Activated CD8-positive, alpha-beta memory T cell treated with anti-CD3 and anti-CD28 coated beads for 48 hours (primary cell): ENCODE data around the gene SLC35E1.

ENCODE experiments used
- DNase-seq, 3 experiments: peaks; one replicate each; pipeline ENCODE4 v3.0.0-alpha.2; 2020; ENCODE audit warnings: low read depth in 2 of 3, low spot score in 2 of 3

The SLC35E1 gene

GRCh38 chr19:16572332-16573211 lies at the start of gene SLC35E1:
SLC35E1 (minus strand) TSS chr19:16572415; CDS start chr19:16572364, 51 bp downstream.
- DNase-seq: peak; percentile 78 to 86 (median 80)

GRCh38 chr19:16621165-16621800 lies 49.1 kb upstream of the SLC35E1 start:
- DNase-seq: no peak

- no peak for DNase-seq
Observed at GRCh38 chr19:16620584-16620983, 48.4 kb upstream of the SLC35E1 start.

GRCh38 chr19:16620018-16620417 lies 47.8 kb upstream of the SLC35E1 start:
- no peak for DNase-seq

- DNase-seq: no peak
Observed at GRCh38 chr19:16619457-16619856, 47.2 kb upstream of the SLC35E1 start.

- DNase-seq: no peak
Observed at GRCh38 chr19:16618248-16618647, 46.0 kb upstream of the SLC35E1 start.

DNA sequence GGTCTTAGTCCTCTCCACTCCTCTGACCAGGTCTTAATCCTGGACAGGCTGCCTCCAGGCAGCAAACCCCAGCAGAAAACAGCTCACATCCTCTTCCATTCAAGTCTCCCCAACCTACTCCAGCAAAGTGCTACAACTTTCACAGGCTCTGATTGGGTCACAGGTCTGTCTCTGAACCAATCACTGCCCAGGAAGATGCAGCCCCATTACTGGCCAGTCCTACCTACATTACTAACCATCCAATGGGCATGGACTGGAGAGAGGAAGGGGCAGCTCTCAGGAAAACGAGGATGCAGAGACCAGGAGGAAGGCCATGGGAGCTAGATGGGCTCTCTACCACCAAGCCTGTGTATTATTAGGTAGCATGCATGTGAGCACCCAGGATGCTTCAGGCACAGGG lies 43.6 kb upstream of the SLC35E1 start:
- DNase-seq: no peak

GRCh38 chr19:16614941-16615340 lies 42.7 kb upstream of the SLC35E1 start:
- DNase-seq: no peak

GRCh38 chr19:16613841-16614240 lies 41.6 kb upstream of the SLC35E1 start:
- no peak for DNase-seq

- no peak for DNase-seq
Observed at GRCh38 chr19:16612636-16613035, 40.4 kb upstream of the SLC35E1 start.

DNA sequence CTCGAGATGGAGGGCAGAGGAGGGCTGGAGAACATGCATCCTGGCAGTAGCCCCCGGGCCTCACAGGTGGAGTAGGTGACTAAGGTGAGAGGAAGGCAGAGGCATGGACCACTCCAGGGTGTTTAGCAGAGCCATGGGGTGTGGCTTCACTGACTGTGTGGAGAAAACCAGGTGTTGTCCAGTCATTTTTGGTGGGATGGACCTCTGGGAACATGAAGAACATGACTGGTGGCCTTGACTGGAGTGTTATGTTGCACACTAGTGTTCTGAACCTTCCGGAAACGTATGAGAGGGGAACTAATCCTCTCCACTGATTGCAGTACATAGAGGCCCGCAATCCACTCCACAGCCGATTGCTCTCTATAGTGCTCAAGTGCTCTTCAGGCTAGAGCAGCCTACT lies 38.9 kb upstream of the SLC35E1 start:
- no peak for DNase-seq

GRCh38 chr19:16609511-16610200 lies 37.4 kb upstream of the SLC35E1 start:
- no peak for DNase-seq

- DNase-seq: no peak
Observed at GRCh38 chr19:16608290-16608739, 36.1 kb upstream of the SLC35E1 start.

- no peak for DNase-seq
Observed at GRCh38 chr19:16607819-16608218, 35.6 kb upstream of the SLC35E1 start.

- no peak for DNase-seq
Observed at GRCh38 chr19:16605553-16605994, 33.4 kb upstream of the SLC35E1 start.

- no peak for DNase-seq
Observed at GRCh38 chr19:16605115-16605514, 32.9 kb upstream of the SLC35E1 start.

DNA sequence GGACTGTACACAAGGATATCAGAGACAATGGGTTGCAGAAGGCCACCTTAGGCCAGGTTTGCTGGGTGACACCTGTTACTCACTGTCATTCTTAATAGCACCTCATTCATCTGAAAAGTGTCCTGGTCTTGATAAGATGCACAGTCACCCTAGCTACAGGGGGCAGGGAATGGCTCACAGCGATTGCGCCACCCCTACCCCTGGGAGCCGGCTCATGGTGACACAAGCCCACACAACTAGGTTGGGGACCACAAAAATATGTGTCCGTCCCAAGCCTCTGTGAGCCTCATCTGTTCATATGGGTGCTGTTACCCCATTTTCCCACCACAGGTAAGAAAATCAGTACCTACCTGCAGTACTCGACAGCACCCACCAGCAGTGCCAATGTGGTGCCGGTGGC lies 32.4 kb upstream of the SLC35E1 start:
- DNase-seq: no peak

GRCh38 chr19:16603090-16603489 lies 30.9 kb upstream of the SLC35E1 start:
- DNase-seq: no peak

DNA sequence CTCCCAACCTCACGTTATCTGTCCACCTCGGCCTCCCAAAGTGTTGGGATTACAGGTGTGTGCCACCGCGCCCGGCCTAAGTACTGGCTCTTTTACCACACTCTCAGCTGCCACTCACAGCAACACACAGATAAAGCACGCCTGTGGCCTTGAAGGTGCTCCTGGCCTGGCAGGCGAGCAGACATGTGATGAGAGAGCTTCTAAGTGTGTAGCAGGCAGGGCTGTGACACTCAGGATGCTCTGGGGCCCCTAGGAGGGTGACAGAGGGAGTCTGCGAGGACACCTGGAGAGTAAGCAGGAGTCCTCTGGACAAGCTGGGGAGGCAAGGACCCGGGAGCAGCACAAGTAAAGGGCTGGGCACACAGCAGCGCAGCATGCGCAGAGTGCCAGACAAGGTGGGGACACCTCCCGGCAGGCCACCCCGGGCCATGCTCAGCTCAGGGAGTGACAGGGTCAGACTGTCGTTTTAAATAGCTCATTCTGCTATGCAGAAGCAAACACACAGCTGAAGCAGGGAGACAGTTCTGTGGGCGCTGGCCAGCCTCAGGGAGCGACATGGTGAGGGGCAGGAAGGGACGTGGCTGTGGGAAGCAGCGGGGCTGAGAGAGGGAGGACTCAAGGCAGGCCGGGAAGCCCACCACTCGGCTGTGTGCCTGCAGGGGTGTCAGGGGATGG lies 29.3 kb upstream of the SLC35E1 start:
- DNase-seq: no peak

DNA sequence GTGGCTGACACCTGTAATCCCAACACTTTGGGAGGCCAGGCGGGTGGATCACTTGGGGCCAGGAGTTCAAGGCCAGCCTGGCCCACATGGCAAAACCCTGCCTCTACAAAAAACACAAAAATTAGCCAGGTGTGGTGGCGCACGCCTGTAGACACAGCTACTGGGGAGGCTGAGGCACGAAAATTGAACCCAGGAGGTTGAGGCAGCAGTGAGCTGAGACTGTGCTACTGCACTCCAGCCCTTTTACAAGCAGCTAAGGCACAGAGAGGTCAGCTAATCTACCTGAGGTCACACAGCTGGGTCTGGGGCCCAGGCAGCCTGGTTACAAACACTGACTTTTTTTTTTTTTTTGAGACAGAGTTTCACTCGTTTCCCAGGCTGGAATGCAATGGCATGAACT lies 28.6 kb upstream of the SLC35E1 start:
- DNase-seq: no peak

DNA sequence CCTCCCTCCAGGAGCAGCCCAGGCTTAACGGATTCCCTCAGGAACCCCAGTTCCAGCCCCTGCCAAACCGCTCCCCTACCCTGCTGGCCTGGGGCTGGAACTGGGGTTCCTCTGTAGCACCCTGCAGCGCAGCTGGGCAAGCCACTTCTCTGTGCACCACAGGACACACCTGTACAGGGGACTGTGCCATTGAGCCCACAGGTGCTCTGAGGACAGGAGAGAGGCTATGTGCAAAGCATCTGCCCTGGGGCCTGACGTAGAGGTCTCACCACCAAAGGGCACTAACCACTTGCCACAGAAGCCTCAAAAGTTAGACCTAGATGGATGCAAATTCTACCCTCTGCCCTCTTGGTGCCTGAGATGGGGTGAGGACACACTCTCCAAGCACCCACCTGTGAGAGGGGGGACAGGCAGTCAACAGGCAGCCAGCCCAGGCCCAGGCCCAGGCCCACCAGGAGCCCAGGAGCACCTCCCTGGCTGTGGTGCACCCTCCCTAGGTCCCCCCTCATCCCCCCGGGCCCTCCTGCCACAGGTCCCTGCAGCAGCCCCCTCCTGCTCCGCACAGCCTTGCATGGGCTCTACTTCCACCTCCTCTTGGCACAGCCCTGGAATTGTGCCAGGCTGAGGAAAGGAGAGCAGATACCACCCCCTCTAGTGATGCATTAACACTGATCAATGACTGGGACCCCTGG lies 27.6 kb upstream of the SLC35E1 start:
- no peak for DNase-seq
